Renal cortex interstitium (tissue), 11 donors: ENCODE data around the gene SEMA4B. TPM values are rescaled to one million over a fixed set of nuclear protein-coding genes. Genes with fewer than 3 reads are reported as not detected.

Source experiments
- DNase-seq, 11 donors: peaks; one replicate each; pipeline ENCODE4 v3.0.0-alpha.2; 2013; ENCODE audit warnings: low read depth in 9 of 11, low spot score in 4 of 11; ENCODE audit errors: extremely low read depth in 1 of 11
- polyA plus RNA-seq, 3 donors: library from polyadenylated mRNA; unstranded; fragments of 120-200 nt; gene quantifications; one replicate each; pipeline ENCODE4 v1.2.1, GENCODE V29; 2013; ENCODE audit not compliant: insufficient read length in 3 of 3

The SEMA4B gene
- polyA plus RNA-seq, 3 donors = 32.0 to 46.5 (median 44.4) TPM

DNA sequence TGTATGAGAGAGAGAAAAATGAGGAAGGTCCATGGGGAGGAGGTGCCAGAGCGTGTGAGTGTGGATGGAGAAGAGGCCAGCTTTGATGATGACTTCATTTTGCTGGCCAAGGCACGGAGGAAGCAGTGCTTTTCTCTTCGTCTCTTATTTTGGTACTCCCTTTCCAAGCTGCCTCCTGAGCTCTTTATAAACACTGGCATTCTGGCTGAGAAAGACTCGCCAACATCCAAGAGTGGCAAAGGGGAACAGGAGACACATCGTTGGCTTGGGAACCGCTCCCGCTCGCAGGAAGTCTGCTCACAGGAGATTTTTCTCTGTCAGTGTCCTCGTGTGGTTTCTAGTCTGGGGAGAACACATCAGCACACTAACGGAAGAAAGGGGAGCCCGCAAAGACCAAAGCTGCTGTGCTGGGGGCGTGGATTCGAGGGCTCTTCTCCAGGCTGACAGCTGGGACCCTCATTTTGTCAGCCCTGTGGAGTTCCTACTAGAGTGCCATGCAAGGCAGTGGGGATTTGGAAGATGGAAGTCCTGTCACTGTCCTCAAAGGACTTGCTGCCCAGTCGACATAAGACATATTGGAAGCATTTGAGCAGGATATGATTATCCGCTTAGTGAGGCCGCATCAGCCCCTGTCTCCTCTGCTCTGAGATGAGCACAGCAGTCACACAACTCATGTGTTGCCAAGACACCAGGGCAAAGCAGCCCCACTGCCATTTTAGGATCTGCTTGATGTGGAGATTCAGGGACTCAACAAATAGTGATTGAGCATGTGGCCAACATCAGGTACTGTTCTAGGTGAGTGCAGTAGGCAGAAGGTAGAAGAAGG, 8.0 kb upstream of the SEMA4B start:
- no peak for DNase-seq

- no peak for DNase-seq
Measured at GRCh38 chr15:90194655-90195054, 6.5 kb upstream of the SEMA4B start.

DNA sequence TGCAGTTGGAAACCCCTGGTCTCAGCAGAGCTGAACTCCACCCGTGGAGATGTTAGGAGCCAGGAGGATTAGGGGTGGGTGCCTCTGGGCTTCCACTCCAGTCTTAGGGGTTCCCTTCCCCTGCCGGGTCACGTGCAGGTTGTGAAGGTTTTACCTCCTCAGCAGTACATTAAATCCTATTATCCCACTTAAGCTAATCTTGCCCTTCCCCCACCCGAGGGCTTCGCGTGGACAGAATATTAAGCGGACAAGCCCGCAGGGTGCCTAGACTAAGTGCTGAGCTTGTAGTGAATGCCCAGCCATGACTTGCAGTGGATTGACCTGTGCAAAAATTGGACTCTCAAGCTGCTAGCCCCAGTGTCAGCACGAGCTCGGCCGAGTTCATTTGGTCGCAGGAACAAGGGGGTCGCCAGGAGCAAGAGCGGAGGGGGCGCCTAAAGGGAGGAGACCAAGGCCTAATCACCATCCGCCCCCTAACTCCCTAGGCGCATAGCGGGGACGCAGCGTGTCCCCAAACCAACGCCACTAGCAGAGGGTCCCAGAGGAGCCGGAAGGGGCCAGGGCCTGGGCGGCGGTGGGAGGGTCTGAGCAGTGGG, 498 bp upstream of the SEMA4B start:
- DNase-seq = no peak

GRCh38 chr15:90201944-90202375, 830 bp downstream of the SEMA4B start:
- no peak for DNase-seq

DNA sequence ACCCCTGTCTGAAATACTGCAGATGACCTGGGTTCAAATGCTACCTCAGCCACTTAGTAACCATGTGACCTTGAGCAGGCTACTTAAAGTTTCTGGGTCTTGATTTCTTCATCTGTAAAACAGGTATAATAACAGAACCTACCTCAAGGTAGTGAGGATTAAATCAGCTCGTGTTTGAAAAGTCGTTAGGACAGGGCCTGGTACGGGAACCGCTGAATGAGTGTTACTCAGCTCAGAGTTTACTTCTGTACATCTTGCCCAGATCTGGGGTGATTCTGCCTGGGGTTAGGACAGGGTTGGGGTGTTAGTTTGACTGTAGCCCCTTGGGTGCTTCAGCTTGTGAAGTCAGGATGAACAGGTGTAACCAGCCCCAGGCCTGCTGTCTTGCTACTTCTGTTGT, 1.8 kb downstream of the SEMA4B start:
- DNase-seq = no peak

DNA sequence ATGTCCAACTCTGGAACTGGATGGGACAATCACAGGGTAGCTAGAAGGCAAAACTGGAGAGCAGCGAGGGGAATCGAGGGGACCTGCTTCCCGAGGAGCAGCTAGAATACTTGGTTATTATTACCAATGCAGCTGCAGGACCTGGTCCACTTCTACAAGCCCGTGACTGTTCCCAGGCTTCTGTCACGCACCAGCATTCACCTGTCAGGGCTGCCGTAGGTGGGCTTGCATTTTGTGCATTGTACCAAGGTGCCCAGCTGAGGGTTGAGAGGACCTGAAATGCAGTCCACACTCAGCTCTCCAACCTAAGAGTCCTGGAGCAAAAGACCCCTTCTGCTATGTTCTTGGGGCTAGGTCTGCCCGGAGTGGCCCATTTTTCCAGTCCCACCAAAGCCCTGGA, 2.3 kb downstream of the SEMA4B start:
- no peak for DNase-seq

GRCh38 chr15:90203922-90204321, 2.8 kb downstream of the SEMA4B start:
- DNase-seq = no peak

GRCh38 chr15:90205050-90205848, 4.1 kb downstream of the SEMA4B start:
- DNase-seq = no peak

DNA sequence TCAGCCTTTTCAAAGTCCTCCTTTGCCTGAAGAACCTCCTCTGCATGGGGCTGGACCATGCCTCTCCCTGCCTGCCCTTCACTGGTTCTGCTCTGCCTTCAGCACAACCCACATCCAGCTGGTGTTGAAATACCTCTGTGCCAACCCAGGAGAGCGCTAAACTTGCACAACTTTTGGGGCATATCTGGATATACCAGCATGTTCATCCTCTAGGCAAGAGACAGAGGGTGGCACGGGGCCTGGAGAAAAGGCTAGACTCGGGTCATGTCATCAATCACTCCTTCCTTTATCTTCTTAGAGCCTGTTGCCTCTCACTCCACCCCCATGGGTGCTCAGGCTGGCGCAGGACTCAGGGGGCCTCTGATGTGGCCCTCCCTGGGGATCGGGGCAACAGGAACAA, 4.8 kb downstream of the SEMA4B start:
- DNase-seq = no peak

DNA sequence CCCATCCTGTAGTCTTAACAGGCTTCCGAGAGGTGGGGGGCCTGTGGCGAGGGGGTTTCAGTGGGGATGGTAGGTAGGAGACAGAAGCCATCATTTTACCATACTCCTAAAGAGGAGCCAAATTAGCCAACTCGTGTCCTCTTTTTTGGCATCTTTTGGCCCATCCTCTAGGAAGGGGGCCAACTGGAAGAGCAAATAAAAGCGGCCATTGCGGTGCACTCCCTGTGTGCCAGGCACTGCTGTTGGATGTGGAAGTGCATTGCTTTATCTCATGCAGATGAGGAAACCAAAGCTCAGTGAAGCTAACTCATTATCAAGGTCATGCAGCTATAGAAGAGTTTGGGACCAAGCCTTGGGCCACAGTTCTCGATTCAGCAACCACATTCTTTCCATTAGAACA, 6.1 kb downstream of the SEMA4B start:
- no peak for DNase-seq

- DNase-seq = no peak
Measured at GRCh38 chr15:90208356-90208755, 7.2 kb downstream of the SEMA4B start.

DNA sequence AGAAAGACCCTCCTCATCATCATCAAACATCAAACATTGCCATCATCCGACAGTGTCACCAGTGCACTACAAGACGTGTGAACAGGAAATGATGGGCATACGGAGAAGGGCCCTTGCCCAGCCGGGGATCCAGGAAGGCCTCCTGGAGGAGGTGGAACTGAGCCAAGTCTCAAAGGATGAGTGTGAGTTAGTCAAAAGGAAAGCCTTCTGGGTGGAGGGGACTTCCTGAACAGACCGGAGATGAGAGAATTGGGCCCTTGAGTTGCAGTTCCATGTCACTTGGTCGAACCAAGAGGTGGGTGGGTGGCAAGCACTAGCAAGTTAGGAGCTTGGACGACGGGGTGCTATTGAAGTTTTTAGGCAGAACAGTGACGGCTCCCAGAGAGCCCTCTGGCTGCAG, 8.5 kb downstream of the SEMA4B start:
- DNase-seq = no peak

- no peak for DNase-seq
Measured at GRCh38 chr15:90210593-90210992, 9.5 kb downstream of the SEMA4B start.

DNA sequence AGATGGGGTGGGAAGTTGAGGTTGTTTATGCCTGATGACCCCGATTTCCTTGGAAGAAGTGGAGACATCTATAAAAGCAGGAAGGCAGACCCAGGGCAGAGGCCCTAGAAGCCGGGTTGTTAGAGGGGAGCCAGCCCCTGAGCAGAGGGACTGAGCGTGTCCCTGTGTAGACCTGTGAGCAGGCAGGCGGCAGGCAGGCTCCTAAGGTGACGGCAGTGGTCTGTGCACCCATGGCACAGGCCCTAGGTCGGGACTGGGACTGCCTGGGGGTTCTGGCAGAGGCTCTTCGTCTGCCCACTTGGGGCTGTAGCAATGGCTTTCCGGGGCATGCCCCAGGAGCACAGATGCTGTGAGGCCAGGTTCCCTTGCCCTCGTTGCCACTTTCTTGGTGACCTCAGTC, 9.9 kb downstream of the SEMA4B start:
- no peak for DNase-seq

DNA sequence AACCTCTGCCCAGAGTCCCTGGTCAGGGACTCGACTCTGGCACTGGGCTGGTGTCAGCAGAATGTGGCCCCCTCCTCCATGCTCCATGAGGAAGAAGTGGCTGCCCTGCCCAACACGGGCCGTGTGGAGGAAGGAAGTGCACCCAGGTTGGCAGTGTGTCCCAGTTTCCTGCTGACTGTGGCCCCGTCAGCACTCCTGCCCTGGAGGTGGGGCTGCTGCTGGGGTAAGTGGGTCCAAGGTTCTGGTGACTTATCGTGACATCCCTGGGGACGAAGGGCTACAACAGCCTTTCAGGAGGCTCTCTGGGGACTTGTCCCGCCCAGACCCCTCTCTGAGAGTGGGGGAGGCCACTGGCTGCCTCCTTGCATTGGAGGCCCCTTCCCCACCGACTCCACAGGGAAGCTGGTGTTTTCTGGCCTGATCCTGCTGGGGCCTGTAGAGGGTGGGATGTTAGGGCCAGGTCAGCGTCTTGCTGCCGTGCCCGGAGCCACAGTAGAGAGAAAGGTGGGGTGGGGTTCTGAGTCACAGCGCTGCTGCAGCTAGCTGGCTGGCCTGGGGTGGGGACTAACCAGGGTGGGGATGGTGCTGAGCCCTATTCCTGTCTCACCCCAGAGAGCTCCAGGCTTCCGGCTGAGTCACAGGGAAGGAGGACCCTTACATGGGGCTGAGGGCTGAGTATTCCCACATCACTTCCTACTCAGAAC, 10.5 kb downstream of the SEMA4B start:
- no peak for DNase-seq

DNA sequence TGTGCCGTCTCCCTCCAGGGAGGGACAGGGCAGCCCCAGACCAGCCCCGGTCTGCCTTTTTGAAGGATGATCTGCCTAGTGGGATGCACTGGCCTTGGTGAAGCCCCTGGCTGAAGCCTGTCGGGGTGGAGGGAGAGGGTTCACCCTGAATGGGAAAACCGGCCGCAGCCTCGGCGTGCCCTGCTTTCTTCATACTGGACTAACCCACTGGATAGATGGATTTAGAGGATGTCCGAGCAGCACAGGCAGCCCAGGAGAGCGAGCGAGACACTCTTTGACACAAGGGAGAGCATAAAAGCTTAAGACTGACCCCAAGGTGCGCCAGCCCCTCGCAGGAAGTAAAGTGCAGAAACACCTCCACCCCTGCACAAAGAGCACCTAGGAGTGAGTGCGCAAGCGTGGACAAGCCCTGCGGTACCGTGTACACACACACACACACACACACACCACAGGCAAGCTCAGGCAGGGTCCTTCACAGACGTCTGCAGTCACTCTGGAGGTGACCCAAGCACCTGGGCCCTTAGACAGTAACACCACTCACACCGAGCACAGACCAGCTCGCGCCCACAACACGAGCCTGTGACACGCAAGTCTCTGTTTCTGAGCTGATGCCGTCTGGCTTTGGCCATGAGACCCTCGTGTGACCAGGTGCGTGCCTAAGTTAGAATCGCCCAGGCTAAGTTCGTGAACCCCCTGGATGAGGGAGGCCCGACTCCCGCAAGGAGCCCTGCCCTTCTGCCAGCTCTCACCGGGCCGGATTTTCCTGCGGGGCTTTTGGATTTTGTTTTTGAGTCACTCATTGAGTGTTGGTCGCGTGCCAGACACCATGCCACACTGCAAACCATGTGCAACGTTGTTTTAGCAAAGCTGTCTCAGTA, 11.3 kb downstream of the SEMA4B start:
- DNase-seq = no peak

GRCh38 chr15:90213122-90213817, 12.1 kb downstream of the SEMA4B start:
- no peak for DNase-seq

DNA sequence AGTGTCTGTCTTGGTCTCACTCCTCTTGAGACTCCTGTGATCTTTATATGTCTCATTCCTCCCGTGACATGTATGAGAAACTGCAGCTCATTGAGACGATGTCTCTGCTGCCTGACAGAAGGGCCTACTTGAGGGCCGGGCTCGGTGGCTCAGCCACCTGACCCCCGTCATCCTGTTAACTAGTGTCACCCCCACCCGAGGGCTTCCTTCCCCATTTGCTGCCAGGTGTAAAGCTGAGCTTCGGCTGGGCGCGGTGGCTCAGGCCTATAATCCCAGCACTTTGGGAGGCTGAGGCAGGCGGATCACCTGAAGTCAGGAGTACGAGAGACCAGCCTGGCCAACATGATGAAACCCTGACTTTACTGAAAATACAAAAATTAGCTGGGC, 12.7 kb downstream of the SEMA4B start:
- no peak for DNase-seq
